ENCODE results near the gene TMEM131L. TPM values are rescaled to one million over a fixed set of nuclear protein-coding genes. Genes with fewer than 3 reads are reported as not detected.

Gene TMEM131L
- total RNA-seq, 3 donors from 2014 or later = 37.7 to 44.0 (median 41.7) TPM

Other genes starting within 250 kb of the TMEM131L start
- 1 to 10 TPM; 5.2 to 9.6 (median 6.9) TPM for gene MND1, start 121.7 kb upstream of the TMEM131L start, total RNA-seq
- gene TLR2, start 217.9 kb downstream of the TMEM131L start, total RNA-seq = 1 to 10 TPM; 1.2 to 1.9 (median 1.6) TPM

Data from activated T-cell treated with anti-CD3 and anti-CD28 coated beads, Interleukin-2, amount 50 U/mL, for 4 hours (primary cell).